ENCODE data around the gene IRAK4.

The IRAK4 gene

GRCh38 chr12:43789941-43790340 is 31.2 kb downstream of the IRAK4 start:
- Histone ChIP-seq H3K36me3 (ENCODE audit: low read depth) (peaks cover 7% of the 10 kb centered on the region), H3K9me3 (ENCODE audit: severe bottlenecking) (no peaks in the 10 kb centered on the region), H3K4me3 (ENCODE audit: severe bottlenecking) (no peak overlapping the region), H3K4me1 (ENCODE audit: insufficient read depth, poor library complexity, severe bottlenecking) (no peaks in the 10 kb centered on the region), H3K27ac (ENCODE audit: poor library complexity, severe bottlenecking) (no peak overlapping the region), H3K27me3 (ENCODE audit: insufficient read depth, poor library complexity, severe bottlenecking) (no peaks in the 10 kb centered on the region)
- DNase-seq (ENCODE audit: low spot score) (no peak), ATAC-seq (ENCODE audit: low read depth) (no peak)
- TF ChIP-seq, protein P1, sequence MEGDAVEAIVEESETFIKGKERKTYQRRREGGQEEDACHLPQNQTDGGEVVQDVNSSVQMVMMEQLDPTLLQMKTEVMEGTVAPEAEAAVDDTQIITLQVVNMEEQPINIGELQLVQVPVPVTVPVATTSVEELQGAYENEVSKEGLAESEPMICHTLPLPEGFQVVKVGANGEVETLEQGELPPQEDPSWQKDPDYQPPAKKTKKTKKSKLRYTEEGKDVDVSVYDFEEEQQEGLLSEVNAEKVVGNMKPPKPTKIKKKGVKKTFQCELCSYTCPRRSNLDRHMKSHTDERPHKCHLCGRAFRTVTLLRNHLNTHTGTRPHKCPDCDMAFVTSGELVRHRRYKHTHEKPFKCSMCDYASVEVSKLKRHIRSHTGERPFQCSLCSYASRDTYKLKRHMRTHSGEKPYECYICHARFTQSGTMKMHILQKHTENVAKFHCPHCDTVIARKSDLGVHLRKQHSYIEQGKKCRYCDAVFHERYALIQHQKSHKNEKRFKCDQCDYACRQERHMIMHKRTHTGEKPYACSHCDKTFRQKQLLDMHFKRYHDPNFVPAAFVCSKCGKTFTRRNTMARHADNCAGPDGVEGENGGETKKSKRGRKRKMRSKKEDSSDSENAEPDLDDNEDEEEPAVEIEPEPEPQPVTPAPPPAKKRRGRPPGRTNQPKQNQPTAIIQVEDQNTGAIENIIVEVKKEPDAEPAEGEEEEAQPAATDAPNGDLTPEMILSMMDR (IDR thresholded peaks at IDR 0.05; ENCODE audit: poor library complexity, severe bottlenecking), result no peak

DNA sequence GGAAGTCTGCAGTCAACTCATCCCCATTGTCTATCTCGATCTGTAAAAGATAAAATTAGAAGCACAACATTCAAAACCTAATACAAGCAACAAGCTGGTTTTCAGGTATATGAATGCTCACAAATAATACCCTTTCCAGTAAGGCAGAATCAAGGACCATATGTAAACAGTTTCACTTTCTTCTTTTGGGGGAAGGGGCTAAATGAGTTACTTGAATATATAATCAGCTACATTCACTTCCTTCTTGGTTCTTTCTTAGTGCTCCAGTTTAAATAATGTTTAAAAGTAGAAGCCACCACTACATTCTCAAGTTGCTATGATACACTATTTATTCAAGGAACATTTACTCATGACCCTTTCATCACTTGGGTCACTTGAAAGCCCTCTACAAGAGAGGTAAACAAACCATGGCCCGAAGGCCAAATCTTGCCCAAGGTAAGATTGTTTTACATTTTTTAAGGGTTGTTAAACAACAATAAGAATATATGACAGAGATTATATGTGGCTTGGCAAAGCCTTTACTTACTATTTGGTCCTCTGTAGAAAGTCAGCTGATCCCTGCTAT is 37.0 kb downstream of the IRAK4 start:
- Histone ChIP-seq H3K4me3 (ENCODE audit: severe bottlenecking) (no peak overlapping the region), H3K27me3 (ENCODE audit: insufficient read depth, poor library complexity, severe bottlenecking) (no peaks in the 10 kb centered on the region), H3K4me1 (ENCODE audit: insufficient read depth, poor library complexity, severe bottlenecking) (no peaks in the 10 kb centered on the region), H3K27ac (ENCODE audit: poor library complexity, severe bottlenecking) (no peak overlapping the region), H3K9me3 (ENCODE audit: severe bottlenecking) (no peaks in the 10 kb centered on the region), H3K36me3 (ENCODE audit: low read depth) (peaks cover 61% of the 10 kb centered on the region)
- no peak for DNase-seq (ENCODE audit: low spot score)
- TF ChIP-seq, protein P1 (IDR thresholded peaks at IDR 0.05; ENCODE audit: poor library complexity, severe bottlenecking), result no peak
- no peak for ATAC-seq (ENCODE audit: low read depth)

GRCh38 chr12:43797561-43798217 is 38.9 kb downstream of the IRAK4 start:
- Histone ChIP-seq H3K9me3 (ENCODE audit: severe bottlenecking) (no peaks in the 10 kb centered on the region), H3K4me3 (ENCODE audit: severe bottlenecking) (no peak overlapping the region), H3K27me3 (ENCODE audit: insufficient read depth, poor library complexity, severe bottlenecking) (no peaks in the 10 kb centered on the region), H3K4me1 (ENCODE audit: insufficient read depth, poor library complexity, severe bottlenecking) (no peaks in the 10 kb centered on the region), H3K36me3 (ENCODE audit: low read depth) (peaks cover 80% of the 10 kb centered on the region), H3K27ac (ENCODE audit: poor library complexity, severe bottlenecking) (no peak overlapping the region)
- ATAC-seq (ENCODE audit: low read depth) (no peak), DNase-seq (ENCODE audit: low spot score) (no peak)
- TF ChIP-seq, protein P1 (IDR thresholded peaks at IDR 0.05; ENCODE audit: poor library complexity, severe bottlenecking), result no peak

- Histone ChIP-seq H3K4me1 (ENCODE audit: insufficient read depth, poor library complexity, severe bottlenecking) (peaks cover 12% of the 10 kb centered on the region), H3K27me3 (ENCODE audit: insufficient read depth, poor library complexity, severe bottlenecking) (no peaks in the 10 kb centered on the region), H3K9me3 (ENCODE audit: severe bottlenecking) (no peaks in the 10 kb centered on the region), H3K36me3 (ENCODE audit: low read depth) (peaks cover 48% of the 10 kb centered on the region), H3K27ac (ENCODE audit: poor library complexity, severe bottlenecking) (peak overlapping the region; percentile 75), H3K4me3 (ENCODE audit: severe bottlenecking) (peak overlapping the region; percentile 94)
- ATAC-seq (ENCODE audit: low read depth), result peak; percentile 23; the same call in 2 of the 3 replicates
- TF ChIP-seq, protein P1 (IDR thresholded peaks at IDR 0.05; ENCODE audit: poor library complexity, severe bottlenecking), result no peak
- no peak for DNase-seq (ENCODE audit: low spot score)
Observed at GRCh38 chr12:43805149-43805859, 46.6 kb downstream of the IRAK4 start.
